Islet precursor cell (in vitro differentiated cells): Measurements from ENCODE around the gene GPN2.

Experiments used
- DNase-seq: peaks from one replicate; pipeline ENCODE4 v3.0.0-alpha.2; 2018

GPN2 gene

GRCh38 chr1:26831059-26831458 lies 59.0 kb downstream of the GPN2 start:
- DNase-seq: no peak

- peak; percentile 51 for DNase-seq
Measured at GRCh38 chr1:26829184-26829911, 60.7 kb downstream of the GPN2 start.

- DNase-seq: no peak
Measured at GRCh38 chr1:26828411-26828991, 61.6 kb downstream of the GPN2 start.

- peak; percentile 52 for DNase-seq
Measured at GRCh38 chr1:26827663-26828062, 62.4 kb downstream of the GPN2 start.

- peak; percentile 44 for DNase-seq
Measured at GRCh38 chr1:26827106-26827604, 62.9 kb downstream of the GPN2 start.

GRCh38 chr1:26826261-26827105 lies 63.6 kb downstream of the GPN2 start, which contains the start of gene ZDHHC18:
Gene ZDHHC18 (plus strand): TSS chr1:26826688. CDS start chr1:26826805, 117 bp downstream.
- peak; percentile 72 for DNase-seq
